Measurements from ENCODE around the gene TNS3. TPM values are rescaled to one million over a fixed set of nuclear protein-coding genes. Genes with fewer than 3 reads are reported as not detected.

TNS3 gene
- total and polyA plus RNA-seq, 10 of the 15 experiments (the other 5 are each of a cell fraction or from before 2014, with no cell fraction given) = 0.27 to 2.7 (median 0.79) TPM

GRCh38 chr7:47231032-47231431 lies 350.9 kb downstream of the TNS3 start (continued):
- TF ChIP-seq PRDM15 (CRISPR knock-in tag; IDR thresholded peaks at IDR 0.05) (no peak), CBX5 (IDR thresholded peaks at IDR 0.05; ENCODE audit: low read depth) (no peak), RFX5 (IDR thresholded peaks at IDR 0.05; ENCODE audit: low read depth, low read length) (no peak), POLR2A (IDR thresholded peaks at IDR 0.05; ENCODE audit: low read depth, low read length) (no peak), USF2 (IDR thresholded peaks at IDR 0.05; ENCODE audit: borderline replicate concordance, low read depth, low read length) (no peak), MAX (IDR thresholded peaks at IDR 0.05; ENCODE audit: low read depth, low read length) (no peak)
- TF ChIP-seq, protein P1, sequence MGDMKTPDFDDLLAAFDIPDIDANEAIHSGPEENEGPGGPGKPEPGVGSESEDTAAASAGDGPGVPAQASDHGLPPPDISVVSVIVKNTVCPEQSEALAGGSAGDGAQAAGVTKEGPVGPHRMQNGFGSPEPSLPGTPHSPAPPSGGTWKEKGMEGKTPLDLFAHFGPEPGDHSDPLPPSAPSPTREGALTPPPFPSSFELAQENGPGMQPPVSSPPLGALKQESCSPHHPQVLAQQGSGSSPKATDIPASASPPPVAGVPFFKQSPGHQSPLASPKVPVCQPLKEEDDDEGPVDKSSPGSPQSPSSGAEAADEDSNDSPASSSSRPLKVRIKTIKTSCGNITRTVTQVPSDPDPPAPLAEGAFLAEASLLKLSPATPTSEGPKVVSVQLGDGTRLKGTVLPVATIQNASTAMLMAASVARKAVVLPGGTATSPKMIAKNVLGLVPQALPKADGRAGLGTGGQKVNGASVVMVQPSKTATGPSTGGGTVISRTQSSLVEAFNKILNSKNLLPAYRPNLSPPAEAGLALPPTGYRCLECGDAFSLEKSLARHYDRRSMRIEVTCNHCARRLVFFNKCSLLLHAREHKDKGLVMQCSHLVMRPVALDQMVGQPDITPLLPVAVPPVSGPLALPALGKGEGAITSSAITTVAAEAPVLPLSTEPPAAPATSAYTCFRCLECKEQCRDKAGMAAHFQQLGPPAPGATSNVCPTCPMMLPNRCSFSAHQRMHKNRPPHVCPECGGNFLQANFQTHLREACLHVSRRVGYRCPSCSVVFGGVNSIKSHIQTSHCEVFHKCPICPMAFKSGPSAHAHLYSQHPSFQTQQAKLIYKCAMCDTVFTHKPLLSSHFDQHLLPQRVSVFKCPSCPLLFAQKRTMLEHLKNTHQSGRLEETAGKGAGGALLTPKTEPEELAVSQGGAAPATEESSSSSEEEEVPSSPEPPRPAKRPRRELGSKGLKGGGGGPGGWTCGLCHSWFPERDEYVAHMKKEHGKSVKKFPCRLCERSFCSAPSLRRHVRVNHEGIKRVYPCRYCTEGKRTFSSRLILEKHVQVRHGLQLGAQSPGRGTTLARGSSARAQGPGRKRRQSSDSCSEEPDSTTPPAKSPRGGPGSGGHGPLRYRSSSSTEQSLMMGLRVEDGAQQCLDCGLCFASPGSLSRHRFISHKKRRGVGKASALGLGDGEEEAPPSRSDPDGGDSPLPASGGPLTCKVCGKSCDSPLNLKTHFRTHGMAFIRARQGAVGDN (IDR thresholded peaks at IDR 0.05) = no peak

Measured in GM12878 (cell line).